Measurements from ENCODE around the gene MMP7. TPM values are rescaled to one million over a fixed set of nuclear protein-coding genes. Genes with fewer than 3 reads are reported as not detected.

The MMP7 gene
- total and polyA plus RNA-seq, 2 of the 4 experiments (the other 2 are of a cell fraction), result not detected

- Histone ChIP-seq H3K14ac (replicated peaks; ENCODE audit: low read depth, low read length) (peak overlapping the region; percentile 50), H3K36me3 (ENCODE audit: control insufficient read depth, insufficient read depth, low read length) (no peaks in the 10 kb centered on the region), H3K4me3 (ENCODE audit: insufficient read depth, low read depth, low read length) (no peak overlapping the region), H3K23ac (ENCODE audit: low read depth, low read length) (no peak overlapping the region), H3K9me1 (ENCODE audit: insufficient read depth, low read length) (0 out of 2 replicates have a peak, but pooled peaks cover 3% of the 10 kb centered on the region), H2BK20ac (ENCODE audit: low read depth, low read length) (peak overlapping the region; percentile 0; the same call in 1 of the 2 replicates), H2AK5ac (ENCODE audit: low read depth, low read length) (no peak overlapping the region), H2BK5ac (ENCODE audit: low read depth, low read length, poor library complexity, severe bottlenecking) (no peak overlapping the region), H3K9ac (ENCODE audit: low read depth, low read length) (no peak overlapping the region), H3K4ac (ENCODE audit: low read depth, low read length) (0 out of 2 replicates have a peak overlapping the region, but pooled peaks have one; percentile 2), H2AK9ac (replicated peaks; ENCODE audit: low read depth, low read length, poor library complexity) (peak overlapping the region; percentile 44), H3K56ac (ENCODE audit: extremely low read depth, insufficient read depth, low read length) (no peak overlapping the region), H3K18ac (ENCODE audit: low read depth, low read length) (no peak overlapping the region; the same call in 1 of the 2 replicates), H3K9me3 (ENCODE audit: control insufficient read depth, insufficient read depth, low read length) (no peaks in the 10 kb centered on the region), H4K20me1 (ENCODE audit: insufficient read depth, low read length) (no peaks in the 10 kb centered on the region), H3K27ac (ENCODE audit: insufficient read depth, low read length) (no peak overlapping the region), H4K91ac (ENCODE audit: insufficient read depth, low read depth, low read length) (no peak overlapping the region), H3K27me3 (ENCODE audit: control insufficient read depth, insufficient read depth, low read length) (no peaks in the 10 kb centered on the region; the same call in 1 of the 2 replicates), H3K79me1 (ENCODE audit: low read depth in 1 of 2, low read length in 2 of 2) (no peaks in the 10 kb centered on the region), H2BK15ac (ENCODE audit: low read depth, low read length) (no peak overlapping the region), H3K4me2 (ENCODE audit: low read depth, low read length) (no peak overlapping the region), H4K5ac (ENCODE audit: low read depth, low read length) (no peak overlapping the region), H4K8ac (ENCODE audit: low read depth in 2 of 2, low read length in 2 of 2) (peak overlapping the region in 1 of 2 experiments; percentile 26; a peak in 2 of 4 replicates), H2AFZ (replicated peaks; ENCODE audit: low read length, poor library complexity) (peak overlapping the region; percentile 75), H2BK120ac (ENCODE audit: low read depth, low read length) (peak overlapping the region; percentile 43; the same call in 1 of the 2 replicates), H3K4me1 (ENCODE audit: control insufficient read depth, insufficient read depth, low read length) (peaks cover 5% of the 10 kb centered on the region; the same call in 1 of the 2 replicates)
- ATAC-seq (ENCODE audit: low read depth) (peak; percentile 46; the same call in 1 of the 2 replicates), DNase-seq (peak; percentile 65)
- in situ Hi-C loops (cut with MboI; ENCODE audit: low sequenced_read_pairs), result no loop called here
- dilution Hi-C loops (cut with HindIII; ENCODE audit: low sequenced_read_pairs, unreplicated experiment), result no loop called here
- intact Hi-C loops (cut with micrococcal nuclease), result no loop called here
- ChIA-PET CTCF (interaction anchor here (0.6 kb wide), 1 partner anchor 488 kb away, joined by 3 read pairs; no protein-coding TSS in a partner anchor), POLR2A (ENCODE audit: unreplicated experiment) (no interaction called here)
- no peak for TF ChIP-seq BHLHE40 (IDR thresholded peaks at IDR 0.05; ENCODE audit: low read depth, low read length)
- no peak for TF ChIP-seq USF2 (IDR thresholded peaks at IDR 0.05; ENCODE audit: low read depth, low read length)
- no peak for TF ChIP-seq SMC3 (IDR thresholded peaks at IDR 0.05; ENCODE audit: low read depth, low read length)
- no peak for TF ChIP-seq RAD21 (IDR thresholded peaks at IDR 0.05; ENCODE audit: low read length)
- no peak for TF ChIP-seq CHD1 (IDR thresholded peaks at IDR 0.05; ENCODE audit: low read depth, low read length)
- no peak for TF ChIP-seq RCOR1 (IDR thresholded peaks at IDR 0.05; ENCODE audit: insufficient replicate concordance, low read length)
- TF ChIP-seq RFX5 (IDR thresholded peaks at IDR 0.05; ENCODE audit: low read depth, low read length), result no peak
- 80% methylated on average over 1 of the region's 8 CpGs; no CpG with 5 or more reads in 1 of the 2 experiments for whole genome bisulfite sequencing, 2 experiments (ENCODE audit: extremely low coverage in 2 of 2, insufficient read length in 1 of 2)
- no TSS peak for BruUV-seq (replicated peaks)
These were observed 22.1 kb upstream of the MMP7 start for GRCh38 chr11:102552447-102553194.
